SKM-1 (cell line): ENCODE data around the gene PGBD5.
A peak's percentile ranks its signal among the peaks of the same experiment; 100 is the strongest.
"Not testable (repeated sequence)": the region's sequence is repeated elsewhere in the genome, so short reads cannot be mapped to it uniquely, and the experiment has no call there.

Experiments used
- DNase-seq: peaks from one replicate; lab custom pipeline; 2025; ENCODE audit not compliant: unreplicated experiment; lab: John Stamatoyannopoulos, UW

Gene PGBD5, protein sequence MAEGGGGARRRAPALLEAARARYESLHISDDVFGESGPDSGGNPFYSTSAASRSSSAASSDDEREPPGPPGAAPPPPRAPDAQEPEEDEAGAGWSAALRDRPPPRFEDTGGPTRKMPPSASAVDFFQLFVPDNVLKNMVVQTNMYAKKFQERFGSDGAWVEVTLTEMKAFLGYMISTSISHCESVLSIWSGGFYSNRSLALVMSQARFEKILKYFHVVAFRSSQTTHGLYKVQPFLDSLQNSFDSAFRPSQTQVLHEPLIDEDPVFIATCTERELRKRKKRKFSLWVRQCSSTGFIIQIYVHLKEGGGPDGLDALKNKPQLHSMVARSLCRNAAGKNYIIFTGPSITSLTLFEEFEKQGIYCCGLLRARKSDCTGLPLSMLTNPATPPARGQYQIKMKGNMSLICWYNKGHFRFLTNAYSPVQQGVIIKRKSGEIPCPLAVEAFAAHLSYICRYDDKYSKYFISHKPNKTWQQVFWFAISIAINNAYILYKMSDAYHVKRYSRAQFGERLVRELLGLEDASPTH

GRCh38 chr1:230426246-230427093 is at the start of gene PGBD5:
TSS of gene PGBD5 (minus strand) at chr1:230426332. CDS start at chr1:230425928, 404 bp downstream.
- DNase-seq, result peak; percentile 66

- DNase-seq, result not testable (repeated sequence)
Measured at GRCh38 chr1:230474924-230475323, 48.8 kb upstream of the PGBD5 start.

DNA sequence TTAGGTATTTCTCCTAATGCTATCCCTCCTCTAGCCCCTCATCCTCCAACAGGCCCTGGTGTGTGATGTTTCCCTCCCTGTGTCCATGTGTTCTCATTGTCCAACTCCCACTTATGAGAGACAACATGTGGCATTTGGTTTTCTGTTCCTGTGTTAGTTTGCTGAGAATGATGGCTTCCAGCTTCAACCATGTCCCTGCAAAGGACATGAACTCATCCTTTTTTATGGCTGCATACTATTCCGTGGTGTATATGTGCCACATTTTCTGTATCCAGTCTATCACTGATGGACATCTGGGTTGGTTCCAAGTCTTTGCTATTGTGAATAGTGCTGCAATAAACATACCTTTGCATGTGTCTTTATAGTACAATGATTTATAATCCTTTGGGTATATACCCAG is 44.6 kb upstream of the PGBD5 start:
- DNase-seq, result not testable (repeated sequence)

- DNase-seq, result no peak
Measured at GRCh38 chr1:230469271-230469670, 43.1 kb upstream of the PGBD5 start.

DNA sequence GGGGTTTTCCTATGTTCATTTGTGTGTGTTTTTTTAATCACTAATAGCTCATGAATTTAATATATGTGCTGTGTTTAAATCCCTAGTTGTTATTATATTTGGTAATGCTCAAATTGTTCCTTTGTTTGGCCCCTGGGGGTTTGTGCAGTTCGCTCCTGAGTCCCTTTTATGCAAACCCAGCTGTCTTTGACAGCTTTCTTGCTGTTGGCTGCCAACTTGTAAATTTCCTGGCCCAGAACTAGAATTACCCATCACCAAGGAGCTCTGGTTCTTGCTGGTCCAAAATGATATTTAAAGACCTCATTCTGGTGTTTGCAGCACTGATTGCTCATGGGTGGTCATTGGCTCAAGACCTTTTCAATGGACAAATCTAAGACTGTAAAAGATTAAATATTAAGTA is 39.6 kb upstream of the PGBD5 start:
- DNase-seq, result no peak

- no peak for DNase-seq
Measured at GRCh38 chr1:230464671-230465070, 38.5 kb upstream of the PGBD5 start.

DNA sequence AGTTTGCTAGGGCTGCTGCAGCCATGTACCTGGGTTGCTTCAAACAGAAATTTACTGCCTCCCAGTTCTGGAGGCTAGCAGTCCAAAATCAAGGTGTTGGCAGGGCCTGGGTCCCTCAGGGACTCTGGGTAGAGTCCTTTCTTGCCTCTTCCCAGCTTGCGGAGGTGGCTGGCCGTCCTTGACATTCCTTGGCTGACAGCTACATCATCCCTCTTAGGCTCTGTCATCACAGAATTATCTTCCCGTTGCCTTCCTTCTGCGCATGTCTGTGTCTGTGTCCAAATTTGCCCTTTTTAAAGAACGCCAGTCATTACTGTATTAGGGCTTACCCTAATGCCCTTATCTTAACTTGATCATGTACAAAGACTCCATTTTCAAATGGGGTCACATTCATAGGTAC is 37.6 kb upstream of the PGBD5 start:
- no peak for DNase-seq

- DNase-seq, result no peak
Measured at GRCh38 chr1:230463326-230463725, 37.2 kb upstream of the PGBD5 start.

DNA sequence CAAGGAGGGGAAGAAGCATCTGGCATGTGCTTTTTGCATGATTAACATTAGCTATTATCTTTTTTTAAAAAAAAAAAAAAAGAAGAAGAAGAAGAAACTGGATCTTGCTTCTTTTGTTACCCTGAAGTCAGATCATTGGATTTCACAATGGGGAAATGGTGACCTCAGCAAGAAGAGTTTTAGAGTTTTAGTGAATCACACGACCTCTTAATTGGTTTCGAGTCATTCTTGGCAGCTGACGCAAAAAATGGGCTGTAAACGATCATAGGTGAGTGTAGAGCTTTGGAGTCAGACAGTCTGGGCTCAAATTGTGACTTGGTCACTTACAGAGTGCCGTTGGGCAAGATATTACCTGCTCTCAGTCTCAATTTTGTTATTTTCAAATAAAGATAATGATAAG is 33.3 kb upstream of the PGBD5 start:
- peak; percentile 47 for DNase-seq

- peak; percentile 58 for DNase-seq
Measured at GRCh38 chr1:230458509-230458908, 32.4 kb upstream of the PGBD5 start.

- DNase-seq, result no peak
Measured at GRCh38 chr1:230456478-230456877, 30.3 kb upstream of the PGBD5 start.

DNA sequence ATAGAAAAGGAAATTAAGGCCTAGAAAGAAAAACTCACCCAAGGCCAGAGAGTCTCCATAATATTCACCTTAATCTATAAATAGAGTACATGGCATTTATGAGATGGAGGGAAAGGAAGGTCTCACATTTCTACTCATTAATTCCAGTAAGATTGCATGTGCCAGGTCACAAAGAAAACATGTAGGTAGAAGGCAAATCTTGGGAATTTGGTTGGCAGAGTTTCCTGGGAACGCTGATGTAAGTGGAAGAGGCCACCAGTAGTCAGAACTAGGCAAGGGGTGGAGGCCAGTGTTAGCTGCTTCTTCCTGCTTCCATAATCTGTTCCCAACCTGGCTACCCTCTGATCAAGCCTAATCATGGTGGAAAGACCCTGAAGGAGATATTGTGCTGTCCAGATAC is 29.2 kb upstream of the PGBD5 start:
- no peak for DNase-seq

DNA sequence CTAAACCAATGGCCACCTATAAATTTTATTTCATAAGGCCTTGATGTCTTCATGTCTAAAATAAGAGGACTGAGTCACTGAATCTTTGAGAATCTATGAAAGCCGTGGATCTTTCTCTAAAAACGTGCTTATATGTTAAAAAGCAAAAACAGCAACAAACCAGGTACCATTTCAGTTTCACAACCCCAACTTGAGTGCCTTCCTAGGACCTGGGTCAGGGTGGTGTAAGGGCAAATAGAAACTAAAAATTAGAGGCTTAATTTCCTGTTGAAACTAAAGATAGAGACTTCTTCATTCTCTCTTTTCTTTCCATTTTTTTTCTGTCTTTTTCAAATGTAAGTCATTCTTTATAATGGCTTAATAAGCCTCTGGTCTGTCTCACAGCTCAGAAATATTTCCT is 27.2 kb upstream of the PGBD5 start:
- DNase-seq, result no peak

DNA sequence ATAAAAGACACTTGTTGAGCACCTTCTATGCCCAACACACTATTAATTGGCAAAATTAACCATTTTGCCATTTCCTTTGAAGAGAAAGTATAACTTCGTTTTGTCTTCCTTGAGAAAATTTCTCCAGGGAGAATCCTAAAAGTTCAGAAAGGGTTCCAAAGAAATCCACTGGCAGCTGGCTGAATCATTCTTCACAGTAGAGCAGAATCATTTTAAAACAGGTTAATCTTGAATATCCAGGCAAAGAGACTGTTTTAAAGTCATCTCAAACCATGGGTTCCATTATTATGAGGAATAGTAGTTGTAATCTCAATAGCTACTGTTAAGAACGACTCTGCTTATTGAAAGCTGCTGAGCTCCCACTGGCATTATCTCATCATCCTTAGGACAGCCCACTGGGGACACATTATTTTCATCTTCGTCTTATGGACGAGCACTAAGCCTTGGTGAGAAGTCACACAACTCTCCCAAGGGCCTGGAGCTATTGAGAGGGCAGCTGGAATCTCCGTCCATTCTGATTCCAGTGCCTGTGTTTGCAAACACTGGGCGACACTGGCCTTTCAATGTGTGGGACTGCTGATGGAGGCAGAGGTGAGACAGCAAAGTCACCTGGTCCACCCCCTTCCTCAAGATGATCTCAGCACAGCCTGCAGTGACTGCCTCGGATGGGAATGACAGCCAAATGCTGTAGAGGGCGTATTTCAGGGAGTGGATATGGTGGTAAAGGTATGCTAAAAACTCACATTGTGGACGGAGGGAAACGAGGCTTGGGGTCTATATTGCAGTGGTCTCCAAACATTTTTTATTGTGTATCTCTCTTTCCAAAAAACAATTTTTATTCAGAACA is 15.3 kb upstream of the PGBD5 start:
- no peak for DNase-seq

DNA sequence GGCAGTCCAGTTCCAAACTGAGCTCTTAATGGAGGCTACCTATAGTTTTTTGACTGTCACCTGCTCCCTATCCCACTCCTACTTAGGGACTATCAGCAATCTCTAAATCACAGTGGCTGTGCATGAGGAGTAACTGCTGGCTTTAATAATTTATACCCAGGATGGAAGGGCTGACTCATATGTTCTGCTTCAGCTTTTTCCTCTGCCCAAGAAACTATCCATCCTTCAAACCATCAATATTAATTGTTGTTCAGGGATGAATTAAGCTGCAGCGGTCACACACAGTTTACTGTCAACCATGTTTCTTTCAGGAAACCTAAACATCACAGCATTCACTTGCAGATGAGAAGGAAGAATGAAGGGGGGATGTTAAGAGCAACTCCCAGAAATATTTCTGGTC is 9.0 kb upstream of the PGBD5 start:
- DNase-seq, result no peak

DNA sequence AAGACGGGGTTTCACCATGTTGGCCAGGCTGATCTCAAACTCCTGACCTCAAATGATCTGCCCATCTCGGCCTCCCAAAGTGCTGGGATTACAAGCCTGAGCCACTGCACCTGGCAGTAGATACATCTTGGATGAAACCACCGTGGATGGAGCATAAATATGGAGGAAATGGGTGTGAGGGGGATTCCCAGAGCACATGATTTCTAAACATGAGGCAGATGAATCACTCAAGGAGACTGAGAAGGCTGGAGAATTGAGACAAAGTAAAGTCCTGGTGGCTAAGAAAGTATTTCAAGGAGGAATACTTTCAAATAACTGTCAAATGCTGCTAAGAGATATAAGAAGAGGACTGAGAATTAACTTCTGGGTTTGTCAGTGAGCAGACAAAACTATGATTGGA is 5.4 kb upstream of the PGBD5 start:
- DNase-seq, result no peak

DNA sequence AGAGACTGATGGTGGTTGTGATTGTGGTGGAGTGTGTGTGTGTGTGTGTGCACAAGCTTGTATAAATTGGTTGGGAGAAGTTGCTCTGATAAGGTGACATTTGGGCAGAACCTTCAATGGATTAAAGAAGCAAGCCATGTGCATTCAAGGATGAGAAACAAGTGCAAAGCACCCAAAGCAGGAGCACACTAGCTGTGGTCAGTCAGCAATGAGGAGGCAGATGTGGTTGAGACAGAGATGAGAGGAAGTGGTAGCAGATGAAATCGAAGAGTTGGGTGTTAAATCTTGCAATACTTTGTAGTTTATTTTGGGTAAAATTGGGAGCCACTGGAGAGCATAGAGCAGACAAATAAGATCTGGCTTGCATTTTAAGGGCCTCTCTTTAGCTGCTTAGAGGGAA is 4.4 kb upstream of the PGBD5 start:
- peak; percentile 82 for DNase-seq

GRCh38 chr1:230429067-230429735 is 3.1 kb upstream of the PGBD5 start:
- peak; percentile 57 for DNase-seq

DNA sequence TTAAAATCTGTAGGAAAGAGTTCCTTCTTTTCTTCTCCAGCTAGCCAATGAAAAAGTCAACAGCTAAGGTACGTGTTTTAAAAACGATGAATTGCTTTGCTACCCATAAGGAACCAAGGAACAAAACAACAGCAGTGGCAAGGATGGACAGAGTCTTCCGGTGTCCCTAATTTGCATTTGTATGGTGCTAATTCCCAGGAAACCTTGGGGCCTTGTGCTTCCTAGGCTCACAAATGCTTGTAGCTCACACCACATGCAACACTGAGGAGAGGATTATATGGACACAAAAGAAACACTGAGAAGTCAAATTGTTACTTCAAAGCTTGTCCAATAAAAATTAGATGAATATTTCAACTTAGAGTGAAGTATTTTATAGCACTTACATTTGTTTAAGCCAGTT is 1.8 kb upstream of the PGBD5 start:
- no peak for DNase-seq

- no peak for DNase-seq
Measured at GRCh38 chr1:230427094-230427876, 1.2 kb upstream of the PGBD5 start.
